RPMI7951 (cell line): Measurements from ENCODE around the gene OR2G3. TPM values are rescaled to one million over a fixed set of nuclear protein-coding genes. Genes with fewer than 3 reads are reported as not detected.

Experiments used
- DNase-seq: peaks from one replicate; pipeline ENCODE4 v3.0.0-alpha.2; 2012; ENCODE audit warnings: low read depth
- total RNA-seq: library from RNA; depleted of rRNA; stranded (reverse); fragments of >200 nt; shearing (Covaris generic); gene quantifications from 2 replicates; pipeline ENCODE4 v1.2.3, GENCODE V29; 2014; rRNA removed

OR2G3 gene
- not detected in 2 replicates for total RNA-seq

GRCh38 chr1:247605286-247605685 is at the start of gene OR2G3:
TSS of gene OR2G3 (plus strand) at chr1:247605586. CDS start at chr1:247605586, 0 bp downstream.
- DNase-seq: no peak

GRCh38 chr1:247557926-247558674 is 47.3 kb upstream of the OR2G3 start:
- no peak for DNase-seq

- DNase-seq: no peak
Observed at GRCh38 chr1:247561711-247562110, 43.7 kb upstream of the OR2G3 start.

- no peak for DNase-seq
Observed at GRCh38 chr1:247562198-247562597, 43.2 kb upstream of the OR2G3 start.

- DNase-seq: no peak
Observed at GRCh38 chr1:247574236-247574635, 31.1 kb upstream of the OR2G3 start.

- no peak for DNase-seq
Observed at GRCh38 chr1:247574664-247575063, 30.7 kb upstream of the OR2G3 start.

- DNase-seq: no peak
Observed at GRCh38 chr1:247576514-247576913, 28.9 kb upstream of the OR2G3 start.

- no peak for DNase-seq
Observed at GRCh38 chr1:247578946-247579460, 26.4 kb upstream of the OR2G3 start.

GRCh38 chr1:247588060-247588459 is 17.3 kb upstream of the OR2G3 start, which contains the start of gene OR2G2:
TSS of gene OR2G2 (plus strand) at chr1:247588360. CDS start at chr1:247588360, 0 bp downstream.
- no peak for DNase-seq

- no peak for DNase-seq
Observed at GRCh38 chr1:247613405-247613804, 8.0 kb downstream of the OR2G3 start.

- DNase-seq: no peak
Observed at GRCh38 chr1:247614625-247615024, 9.2 kb downstream of the OR2G3 start.

- no peak for DNase-seq
Observed at GRCh38 chr1:247627951-247628350, 22.6 kb downstream of the OR2G3 start.

- DNase-seq: no peak
Observed at GRCh38 chr1:247638011-247638410, 32.6 kb downstream of the OR2G3 start.

- no peak for DNase-seq
Observed at GRCh38 chr1:247638781-247639180, 33.4 kb downstream of the OR2G3 start.

GRCh38 chr1:247639381-247639981 is 34.1 kb downstream of the OR2G3 start:
- peak; percentile 83 for DNase-seq

- DNase-seq: no peak
Observed at GRCh38 chr1:247642742-247643141, 37.4 kb downstream of the OR2G3 start.

- no peak for DNase-seq
Observed at GRCh38 chr1:247646867-247647266, 41.5 kb downstream of the OR2G3 start.

- peak; percentile 29 for DNase-seq
Observed at GRCh38 chr1:247647864-247648263, 42.5 kb downstream of the OR2G3 start.

- DNase-seq: no peak
Observed at GRCh38 chr1:247653040-247653439, 47.7 kb downstream of the OR2G3 start.
